PC-9 (cell line): ENCODE measurements around the gene HMX1.

Experiments
- CTCF ChIP-seq: fragments of 200-600 bp; sonication (generic); conservative IDR thresholded peaks from 2 replicates; pipeline ENCODE4 v1.6.1; 2017; ENCODE audit warnings: mixed run types, antibody characterized with exemption, mild to moderate bottlenecking, moderate library complexity
- EZH2 ChIP-seq: fragments of 200-600 bp; sonication (generic); IDR thresholded peaks from 2 replicates; pipeline ENCODE4 v1.8.0; 2017; ENCODE audit warnings: antibody characterized with exemption, low read depth

DNA sequence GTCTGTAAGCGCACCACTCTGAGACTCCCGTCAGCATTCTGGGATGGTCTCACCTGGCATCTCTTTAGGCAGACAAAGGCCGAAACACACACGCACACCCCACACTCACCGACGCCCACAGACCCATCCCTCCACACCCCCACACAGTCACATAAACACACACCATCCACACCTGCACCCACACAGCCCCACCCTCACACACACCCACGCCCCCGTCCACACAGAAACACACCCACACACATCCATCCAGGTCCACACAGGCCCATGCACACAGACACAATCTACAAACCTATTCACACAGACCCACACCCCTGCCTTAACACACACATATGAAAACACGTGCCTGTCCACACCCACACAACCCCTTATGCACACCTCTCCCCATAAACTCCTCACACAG, 9.2 kb upstream of the HMX1 start:
- TF ChIP-seq CTCF (no peak), EZH2 (no peak)
